Endothelial cell of coronary artery (primary cell): Measurements from ENCODE around the gene MBD3L3. TPM values are rescaled to one million over a fixed set of nuclear protein-coding genes. Genes with fewer than 3 reads are reported as not detected.

Experiments used
- total RNA-seq: library from RNA; depleted of rRNA; stranded (reverse); fragments of >200 nt; gene quantifications from 2 replicates; pipeline ENCODE4 v1.2.3, GENCODE V29; 2014

MBD3L3 gene
- not detected in 2 replicates for total RNA-seq

DNA sequence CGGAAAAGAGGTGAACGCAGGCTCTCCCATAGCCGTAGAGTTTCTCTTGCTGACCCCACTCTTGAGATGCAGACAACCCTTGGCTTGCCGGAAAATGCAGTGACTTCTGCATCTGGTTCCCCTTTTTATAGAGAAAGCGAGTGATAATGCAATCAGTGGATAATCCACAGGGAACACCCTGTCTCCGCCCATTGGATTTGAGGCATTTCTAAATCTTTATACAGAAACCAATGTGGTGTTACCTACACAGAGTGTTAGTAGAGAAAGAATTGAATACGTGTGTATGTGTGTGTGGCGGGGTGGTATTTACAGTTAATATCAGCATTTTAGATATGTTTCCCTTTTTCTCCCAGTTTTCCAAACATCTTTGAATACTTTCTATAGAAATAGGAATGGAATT is at the start of gene MBD3L3:
Gene MBD3L3, minus strand, starts transcription at position 101 of the 400 bp plus-strand sequence. Its CDS starts 71 bp downstream, at position 30.

DNA sequence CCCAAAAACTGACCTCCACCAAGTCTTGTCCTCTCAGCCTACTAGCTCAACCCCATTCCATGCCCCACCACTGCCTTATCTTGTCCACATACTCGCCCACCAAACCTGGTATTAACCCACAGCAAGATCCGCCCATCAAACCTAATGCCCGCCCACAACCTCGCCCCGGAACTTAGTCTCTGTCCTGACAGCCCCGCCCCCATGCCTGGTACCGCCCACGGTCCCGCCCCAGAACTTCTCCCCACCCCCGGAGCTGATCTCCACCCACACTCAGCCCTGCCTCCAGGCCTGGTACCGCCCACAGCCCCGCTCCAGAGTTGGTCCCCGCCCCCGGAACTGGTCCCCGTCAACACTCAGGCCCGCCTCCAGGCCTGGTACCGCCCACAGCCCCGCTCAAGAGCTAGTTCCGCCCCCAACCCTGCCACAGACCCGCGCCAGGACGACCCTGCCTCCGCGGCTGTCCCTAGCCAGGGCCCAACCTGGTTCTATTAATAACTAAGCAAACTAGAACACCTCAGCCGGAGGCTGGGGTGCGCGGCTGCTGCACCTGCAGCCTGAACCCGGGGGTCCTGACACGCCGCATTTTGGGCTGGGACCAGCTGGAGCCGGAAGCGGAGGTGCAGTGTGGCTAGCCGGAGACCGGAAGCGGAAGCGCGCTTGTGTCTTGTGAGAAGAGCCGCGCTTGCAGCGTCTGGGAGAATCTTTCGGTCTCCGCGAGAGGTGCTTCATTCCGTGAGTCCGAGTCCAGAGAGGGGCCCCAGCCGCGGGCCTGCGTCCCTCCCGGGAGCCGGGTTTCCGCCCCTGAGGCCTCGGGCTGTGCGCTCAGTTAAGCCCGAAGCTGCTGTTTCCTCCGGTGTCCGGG is 10.8 kb upstream of the MBD3L3 start, which contains the start of gene ZNF557:
Gene ZNF557, plus strand, starts transcription at position 662 of the 862 bp plus-strand sequence. CDS start 5,372 bp downstream, outside the sequence.

DNA sequence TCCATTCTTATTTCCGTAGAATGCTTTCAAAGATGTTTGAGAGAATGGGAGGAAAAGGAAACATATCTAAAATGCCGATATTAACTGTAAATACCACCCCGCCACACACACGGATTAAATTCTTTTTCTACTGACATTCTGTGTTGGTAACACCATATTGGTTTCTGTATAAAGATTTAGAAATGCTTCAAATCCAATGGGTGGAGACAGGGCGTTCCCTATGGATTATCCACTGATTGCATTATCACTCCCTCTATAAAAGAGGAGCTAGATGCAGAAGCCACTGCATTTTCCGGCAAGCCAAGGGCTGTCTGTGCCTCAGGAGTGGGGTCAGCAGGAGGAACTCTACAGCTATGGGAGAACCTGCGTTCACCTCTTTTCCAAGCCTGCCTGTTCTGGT is 9.5 kb downstream of the MBD3L3 start, which contains the start of gene MBD3L2:
Gene MBD3L2, plus strand, starts transcription at position 301 of the 400 bp plus-strand sequence. Its CDS starts 53 bp downstream, at position 354.

DNA sequence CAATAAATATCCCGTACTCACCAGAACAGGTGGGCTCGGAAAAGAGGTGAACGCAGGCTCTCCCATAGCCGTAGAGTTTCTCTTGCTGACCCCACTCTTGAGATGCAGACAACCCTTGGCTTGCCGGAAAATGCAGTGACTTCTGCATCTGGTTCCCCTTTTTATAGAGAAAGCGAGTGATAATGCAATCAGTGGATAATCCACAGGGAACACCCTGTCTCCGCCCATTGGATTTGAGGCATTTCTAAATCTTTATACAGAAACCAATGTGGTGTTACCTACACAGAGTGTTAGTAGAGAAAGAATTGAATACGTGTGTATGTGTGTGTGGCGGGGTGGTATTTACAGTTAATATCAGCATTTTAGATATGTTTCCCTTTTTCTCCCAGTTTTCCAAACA is 18.4 kb downstream of the MBD3L3 start, which contains the start of gene MBD3L4:
Gene MBD3L4, minus strand, starts transcription at position 101 of the 400 bp plus-strand sequence. Its CDS starts 35 bp downstream, at position 66.

DNA sequence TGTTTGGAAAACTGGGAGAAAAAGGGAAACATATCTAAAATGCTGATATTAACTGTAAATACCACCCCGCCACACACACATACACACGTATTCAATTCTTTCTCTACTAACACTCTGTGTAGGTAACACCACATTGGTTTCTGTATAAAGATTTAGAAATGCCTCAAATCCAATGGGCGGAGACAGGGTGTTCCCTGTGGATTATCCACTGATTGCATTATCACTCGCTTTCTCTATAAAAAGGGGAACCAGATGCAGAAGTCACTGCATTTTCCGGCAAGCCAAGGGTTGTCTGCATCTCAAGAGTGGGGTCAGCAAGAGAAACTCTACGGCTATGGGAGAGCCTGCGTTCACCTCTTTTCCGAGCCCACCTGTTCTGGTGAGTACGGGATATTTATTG is 28.2 kb downstream of the MBD3L3 start, which contains the start of gene MBD3L5:
Gene MBD3L5, plus strand, starts transcription at position 301 of the 400 bp plus-strand sequence. Its CDS starts 34 bp downstream, at position 335.

DNA sequence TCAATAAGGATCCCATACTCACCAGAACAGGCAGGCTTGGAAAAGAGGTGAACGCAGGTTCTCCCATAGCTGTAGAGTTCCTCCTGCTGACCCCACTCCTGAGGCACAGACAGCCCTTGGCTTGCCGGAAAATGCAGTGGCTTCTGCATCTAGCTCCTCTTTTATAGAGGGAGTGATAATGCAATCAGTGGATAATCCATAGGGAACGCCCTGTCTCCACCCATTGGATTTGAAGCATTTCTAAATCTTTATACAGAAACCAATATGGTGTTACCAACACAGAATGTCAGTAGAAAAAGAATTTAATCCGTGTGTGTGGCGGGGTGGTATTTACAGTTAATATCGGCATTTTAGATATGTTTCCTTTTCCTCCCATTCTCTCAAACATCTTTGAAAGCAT is 37.1 kb downstream of the MBD3L3 start, which contains the start of gene MBD3L2B:
Gene MBD3L2B, minus strand, starts transcription at position 101 of the 400 bp plus-strand sequence. Its CDS starts 34 bp downstream, at position 67.

Other genes with a start within 250 kb of the MBD3L3 start
- gene ADGRE1, start 171.1 kb downstream of the MBD3L3 start, total RNA-seq: not detected in 2 replicates
- gene MBD3L2B, start 37.2 kb downstream of the MBD3L3 start, total RNA-seq: not detected in 2 replicates
- gene MBD3L5, start 28.1 kb downstream of the MBD3L3 start, total RNA-seq: not detected in 2 replicates
- not detected in 2 replicates for gene MBD3L4, start 18.5 kb downstream of the MBD3L3 start, total RNA-seq
- not detected in 2 replicates for gene MBD3L2, start 9.4 kb downstream of the MBD3L3 start, total RNA-seq
- gene ZNF557, start 11.0 kb upstream of the MBD3L3 start, total RNA-seq: 11.2 and 13.4 TPM in 2 replicates
- gene INSR, start 235.7 kb upstream of the MBD3L3 start, total RNA-seq: 35.8 and 57.5 TPM in 2 replicates